DND-41 (cell line): Measurements from ENCODE around the gene INF2.
A peak's percentile ranks its signal among the peaks of the same experiment; 100 is the strongest.

ENCODE experiments used
- CTCF ChIP-seq: IDR thresholded peaks from 2 replicates; pipeline ENCODE4 v1.5.1; 2012; ENCODE audit warnings: borderline replicate concordance, low read length, moderate library complexity, mild to moderate bottlenecking; ENCODE audit not compliant: poor library complexity, severe bottlenecking; ENCODE audit errors: extremely low read depth
- EZH2 ChIP-seq: IDR thresholded peaks from 3 replicates; pipeline ENCODE4 v1.6.1; 2012; ENCODE audit warnings: borderline replicate concordance, low read depth, mild to moderate bottlenecking, moderate library complexity, low read length, inconsistent platforms; ENCODE audit not compliant: severe bottlenecking

GRCh38 chr14:104768437-104769323 lies 79.3 kb downstream of the INF2 start:
- TF ChIP-seq EZH2 (no peak), CTCF (peak; percentile 92)
